NCI-H2107 treated with DMSO at 0.1 percent for 48 hours (cell line): ENCODE results near the gene SAMD14.

Source experiments
- DNase-seq: peaks from one replicate; lab custom pipeline; 2025; ENCODE audit not compliant: unreplicated experiment; lab: John Stamatoyannopoulos, UW

The SAMD14 gene

GRCh38 chr17:50133769-50134099 lies 3.8 kb upstream of the SAMD14 start:
- no peak for DNase-seq

- DNase-seq: no peak
Measured at GRCh38 chr17:50133028-50133768, 3.2 kb upstream of the SAMD14 start.

- DNase-seq: no peak
Measured at GRCh38 chr17:50132104-50132794, 2.3 kb upstream of the SAMD14 start.

- DNase-seq: peak; percentile 68
Measured at GRCh38 chr17:50130559-50131305, 772 bp upstream of the SAMD14 start.

- no peak for DNase-seq
Measured at GRCh38 chr17:50129353-50129727, 620 bp downstream of the SAMD14 start.

- DNase-seq: no peak
Measured at GRCh38 chr17:50128441-50129352, 1.3 kb downstream of the SAMD14 start.

- no peak for DNase-seq
Measured at GRCh38 chr17:50127697-50128361, 2.1 kb downstream of the SAMD14 start.

GRCh38 chr17:50125420-50125997 lies 4.5 kb downstream of the SAMD14 start:
- no peak for DNase-seq

- no peak for DNase-seq
Measured at GRCh38 chr17:50123649-50124349, 6.2 kb downstream of the SAMD14 start.

GRCh38 chr17:50122945-50123344 lies 7.0 kb downstream of the SAMD14 start:
- no peak for DNase-seq

- DNase-seq: no peak
Measured at GRCh38 chr17:50120475-50121253, 9.3 kb downstream of the SAMD14 start.

- no peak for DNase-seq
Measured at GRCh38 chr17:50118828-50119218, 11.1 kb downstream of the SAMD14 start.

- no peak for DNase-seq
Measured at GRCh38 chr17:50118076-50118827, 11.7 kb downstream of the SAMD14 start.

GRCh38 chr17:50117202-50118051 lies 12.5 kb downstream of the SAMD14 start:
- peak; percentile 26 for DNase-seq

GRCh38 chr17:50115756-50116155 lies 14.2 kb downstream of the SAMD14 start:
- no peak for DNase-seq

GRCh38 chr17:50114849-50115357 lies 15.1 kb downstream of the SAMD14 start:
- DNase-seq: peak; percentile 36

- DNase-seq: no peak
Measured at GRCh38 chr17:50114401-50114800, 15.6 kb downstream of the SAMD14 start.
